IPS DF 19.7 (cell line): ENCODE measurements around the gene ADGRV1.
A peak's percentile ranks its signal among the peaks of the same experiment; 100 is the strongest.
"Not testable (repeated sequence)": the region's sequence is repeated elsewhere in the genome, so short reads cannot be mapped to it uniquely, and the experiment has no call there.

ENCODE experiments used
- DNase-seq: peaks from one replicate; pipeline ENCODE4 v3.0.0-alpha.2; 2013; ENCODE audit warnings: low read depth, low spot score

Gene ADGRV1

GRCh38 chr5:90940227-90940995, 381.8 kb downstream of the ADGRV1 start:
- DNase-seq, result peak; percentile 78

- no peak for DNase-seq
Observed at GRCh38 chr5:90941002-90941720, 382.6 kb downstream of the ADGRV1 start.

GRCh38 chr5:90944116-90944515, 385.5 kb downstream of the ADGRV1 start:
- DNase-seq, result no peak

GRCh38 chr5:90947667-90948066, 389.1 kb downstream of the ADGRV1 start:
- DNase-seq, result no peak

GRCh38 chr5:90948969-90949368, 390.4 kb downstream of the ADGRV1 start:
- no peak for DNase-seq

- no peak for DNase-seq
Observed at GRCh38 chr5:90949469-90950358, 391.1 kb downstream of the ADGRV1 start.

- no peak for DNase-seq
Observed at GRCh38 chr5:90955001-90955635, 396.5 kb downstream of the ADGRV1 start.

- DNase-seq, result no peak
Observed at GRCh38 chr5:90956511-90957097, 398.0 kb downstream of the ADGRV1 start.

GRCh38 chr5:90957906-90958305, 399.3 kb downstream of the ADGRV1 start:
- no peak for DNase-seq

GRCh38 chr5:90959262-90959661, 400.7 kb downstream of the ADGRV1 start:
- DNase-seq, result no peak

GRCh38 chr5:90962481-90962880, 403.9 kb downstream of the ADGRV1 start:
- DNase-seq, result no peak

GRCh38 chr5:90965110-90965685, 406.6 kb downstream of the ADGRV1 start:
- no peak for DNase-seq

- DNase-seq, result no peak
Observed at GRCh38 chr5:90967443-90967842, 408.8 kb downstream of the ADGRV1 start.

GRCh38 chr5:90967851-90968250, 409.3 kb downstream of the ADGRV1 start:
- DNase-seq, result no peak

- DNase-seq, result no peak
Observed at GRCh38 chr5:90968319-90968718, 409.7 kb downstream of the ADGRV1 start.

GRCh38 chr5:90969945-90970344, 411.3 kb downstream of the ADGRV1 start:
- DNase-seq, result not testable (repeated sequence)

- DNase-seq, result no peak
Observed at GRCh38 chr5:90981177-90981576, 422.6 kb downstream of the ADGRV1 start.

- DNase-seq, result no peak
Observed at GRCh38 chr5:90981821-90982220, 423.2 kb downstream of the ADGRV1 start.

- DNase-seq, result no peak
Observed at GRCh38 chr5:90982576-90982975, 424.0 kb downstream of the ADGRV1 start.

- no peak for DNase-seq
Observed at GRCh38 chr5:90983148-90983547, 424.6 kb downstream of the ADGRV1 start.

- DNase-seq, result no peak
Observed at GRCh38 chr5:90983711-90984124, 425.1 kb downstream of the ADGRV1 start.
